H9 (cell line): ENCODE results near the gene SRGAP1. TPM values are rescaled to one million over a fixed set of nuclear protein-coding genes. Genes with fewer than 3 reads are reported as not detected.
A peak's percentile ranks its signal among the peaks of the same experiment; 100 is the strongest.

Source experiments
- DNase-seq: peaks from one replicate; pipeline ENCODE4 v3.0.0-alpha.2; 2017
- H2AFZ ChIP-seq: one replicate; pipeline ENCODE4 v1.6.1; 2013; ENCODE audit warnings: mild to moderate bottlenecking, low read length, control low read depth, moderate library complexity
- H2AK5ac ChIP-seq: 2 replicates; pipeline ENCODE4 v1.6.1; 2013; ENCODE audit warnings: low read length, control low read depth, mixed read lengths; ENCODE audit not compliant: insufficient read length
- H2BK120ac ChIP-seq: one replicate; pipeline ENCODE4 v1.6.1; 2013; ENCODE audit warnings: low read depth, mild to moderate bottlenecking, low read length, control low read depth, inconsistent platforms; ENCODE audit not compliant: poor library complexity, severe bottlenecking
- H2BK12ac ChIP-seq: 2 replicates; pipeline ENCODE4 v1.6.1; 2013; ENCODE audit warnings: low read length, control low read depth, mixed read lengths, low read depth; ENCODE audit not compliant: insufficient read length
- H2BK15ac ChIP-seq: 2 replicates; pipeline ENCODE4 v1.6.1; 2013; ENCODE audit warnings: low read depth, low read length, control low read depth
- H2BK20ac ChIP-seq: one replicate; pipeline ENCODE4 v1.6.1; 2013; ENCODE audit warnings: low read depth, mild to moderate bottlenecking, low read length, control low read depth, inconsistent platforms; ENCODE audit not compliant: poor library complexity, severe bottlenecking
- H2BK5ac ChIP-seq: 2 replicates; pipeline ENCODE4 v1.6.1; 2013; ENCODE audit warnings: low read length, control low read depth, mixed read lengths; ENCODE audit not compliant: insufficient read length
- H3K14ac ChIP-seq: 2 replicates; pipeline ENCODE4 v1.6.1; 2013; ENCODE audit warnings: low read length, control low read depth; ENCODE audit not compliant: insufficient read depth
- H3K18ac ChIP-seq: 2 replicates; pipeline ENCODE4 v1.6.1; 2013; ENCODE audit warnings: low read depth, mild to moderate bottlenecking, mixed read lengths, low read length, control low read depth; ENCODE audit not compliant: insufficient read length
- H3K23ac ChIP-seq: 2 replicates; pipeline ENCODE4 v1.6.1; 2013; ENCODE audit warnings: low read length, control low read depth, mixed read lengths, low read depth; ENCODE audit not compliant: insufficient read length
- H3K23me2 ChIP-seq: 2 replicates; pipeline ENCODE4 v1.6.1; 2013; ENCODE audit warnings: low read depth, mild to moderate bottlenecking, mixed read lengths, low read length, control low read depth; ENCODE audit not compliant: insufficient read length, poor library complexity, severe bottlenecking
- H3K27ac ChIP-seq: 2 replicates; pipeline ENCODE4 v1.5.1; 2013; ENCODE audit warnings: low read length, control low read depth, mixed read lengths, low read depth; ENCODE audit not compliant: insufficient read length
- H3K27me3 ChIP-seq: 2 replicates; pipeline ENCODE4 v1.6.1; 2013; ENCODE audit warnings: low read length, control low read depth, inconsistent platforms; ENCODE audit not compliant: insufficient read depth
- H3K4ac ChIP-seq: 2 replicates; pipeline ENCODE4 v1.6.1; 2013; ENCODE audit warnings: low read depth, mild to moderate bottlenecking, control low read depth, inconsistent platforms, low read length, moderate library complexity
- H3K4me1 ChIP-seq: 2 replicates; pipeline ENCODE4 v1.6.1; 2013; ENCODE audit warnings: low read length, control low read depth, inconsistent platforms; ENCODE audit not compliant: insufficient read depth
- H3K4me2 ChIP-seq: 2 replicates; pipeline ENCODE4 v1.6.1; 2013; ENCODE audit warnings: low read length, control low read depth, mixed read lengths; ENCODE audit not compliant: insufficient read length, insufficient read depth
- H3K56ac ChIP-seq: 2 replicates; pipeline ENCODE4 v1.6.1; 2013; ENCODE audit warnings: low read depth, mild to moderate bottlenecking, mixed read lengths, low read length, control low read depth; ENCODE audit not compliant: insufficient read length
- H3K79me1 ChIP-seq: 2 replicates; pipeline ENCODE4 v1.6.1; 2013; ENCODE audit warnings: low read depth, mild to moderate bottlenecking, moderate library complexity, low read length, control low read depth, inconsistent platforms; ENCODE audit not compliant: insufficient read depth, poor library complexity, severe bottlenecking
- H3K79me2 ChIP-seq: 2 replicates; pipeline ENCODE4 v1.6.1; 2013; ENCODE audit warnings: low read length, control low read depth, inconsistent platforms; ENCODE audit not compliant: insufficient read depth
- H3K9ac ChIP-seq: 2 replicates; pipeline ENCODE4 v1.6.1; 2013; ENCODE audit warnings: low read length, control low read depth, mixed read lengths; ENCODE audit not compliant: insufficient read length; ENCODE audit errors: extremely low read depth
- H3K9me3 ChIP-seq: one replicate; pipeline ENCODE4 v1.6.1; 2013; ENCODE audit warnings: low read depth, low read length, inconsistent platforms; ENCODE audit not compliant: control insufficient read depth
- H3T11ph ChIP-seq: one replicate; pipeline ENCODE4 v1.6.1; 2013; ENCODE audit warnings: mild to moderate bottlenecking, low read length, control low read depth, inconsistent platforms
- H4K20me1 ChIP-seq: one replicate; pipeline ENCODE4 v1.6.1; 2013; ENCODE audit not compliant: control insufficient read depth, insufficient read length, insufficient read depth
- H4K5ac ChIP-seq: 2 replicates; pipeline ENCODE4 v1.6.1; 2013; ENCODE audit warnings: low read depth, mild to moderate bottlenecking, mixed read lengths, low read length, control low read depth; ENCODE audit not compliant: insufficient read length
- H4K8ac ChIP-seq: replicated peaks from 2 replicates; pipeline ENCODE4 v1.6.1; 2013; ENCODE audit warnings: low read length, control low read depth, mixed read lengths, low read depth; ENCODE audit not compliant: insufficient read length
- H4K91ac ChIP-seq: 2 replicates; pipeline ENCODE4 v1.6.1; 2013; ENCODE audit warnings: low read depth, mild to moderate bottlenecking, moderate library complexity, mixed read lengths, low read length, control low read depth; ENCODE audit not compliant: insufficient read length
- H3K27ac Mint-ChIP-seq, 3 experiments: 2 replicates in 2 of 3; 3 replicates in 1 of 3; pipeline ENCODE4 v1.8.0; 2020 to 2021; ENCODE audit warnings: mixed read lengths in 3 of 3, mild to moderate bottlenecking in 1 of 3, moderate library complexity in 1 of 3
- H3K27me3 Mint-ChIP-seq: 2 replicates; pipeline ENCODE4 v1.8.0; 2021; ENCODE audit warnings: low read depth, mild to moderate bottlenecking, moderate library complexity, mixed read lengths
- H3K36me3 Mint-ChIP-seq, 3 experiments: 2 replicates in 2 of 3; 3 replicates in 1 of 3; pipeline ENCODE4 v1.8.0; 2020 to 2021; ENCODE audit warnings: low read depth in 3 of 3, mixed read lengths in 3 of 3; ENCODE audit not compliant: insufficient read depth in 1 of 3
- H3K4me1 Mint-ChIP-seq, 2 experiments: 2 replicates each; pipeline ENCODE4 v1.8.0; 2020; ENCODE audit warnings: mixed read lengths in 2 of 2
- H3K4me3 Mint-ChIP-seq, 2 experiments: 2 replicates in 1 of 2; 3 replicates in 1 of 2; pipeline ENCODE4 v1.8.0; 2020 to 2021; ENCODE audit warnings: mild to moderate bottlenecking in 2 of 2, mixed read lengths in 2 of 2, moderate library complexity in 1 of 2
- H3K9me3 Mint-ChIP-seq, 2 experiments: 2 replicates in 1 of 2; 3 replicates in 1 of 2; pipeline ENCODE4 v1.8.0; 2020; ENCODE audit warnings: mild to moderate bottlenecking in 2 of 2, mixed read lengths in 2 of 2, moderate library complexity in 1 of 2
- CTCF ChIP-seq: fragments of 200-600 bp; sonication (generic); conservative IDR thresholded peaks from 3 replicates; pipeline ENCODE4 v1.8.0; 2021; ENCODE audit warnings: antibody characterized with exemption, mild to moderate bottlenecking
- WGBS: extraction: QIAGEN DNeasy Blood & Tissue Kit; methylation state at CpG from one replicate; pipeline ENCODE4 v1.1.7; 2013; ENCODE audit warnings: missing lambda C conversion rate, low lambda C conversion rate, mixed read lengths; ENCODE audit not compliant: insufficient read length; ENCODE audit errors: extremely low coverage; 5-methylcytosine and 5-hydroxymethylcytosine counted together
- total RNA-seq: library from RNA; stranded (reverse); gene quantifications from 2 replicates; pipeline ENCODE4 v1.2.1, GENCODE V29; 2021

SRGAP1 gene
- total RNA-seq, 1 experiment from 2014 or later, result 4.8 TPM

GRCh38 chr12:63942464-63943241 lies 98.2 kb downstream of the SRGAP1 start:
- Mint-ChIP-seq H3K9me3 (no peaks in the 10 kb centered on the region; a peak in 1 of 5 replicates), H3K36me3 (no peaks in the 10 kb centered on the region), H3K4me3 (no peak overlapping the region), H3K27me3 (no peaks in the 10 kb centered on the region), H3K27ac (peak overlapping the region in 2 of 3 experiments; percentile 13 to 30; a peak in 2 of 7 replicates), H3K4me1 (peaks cover 23 to 29% of the 10 kb centered on the region in 2 experiments)
- Histone ChIP-seq H3K27me3 (no peaks in the 10 kb centered on the region), H3K9ac (no peak overlapping the region), H3K4me1 (peaks cover 11% of the 10 kb centered on the region), H4K8ac (no peak overlapping the region), H3K4ac (no peak overlapping the region), H3K4me2 (no peak overlapping the region), H3K79me1 (no peaks in the 10 kb centered on the region), H3K23me2 (no peaks in the 10 kb centered on the region), H3K56ac (no peak overlapping the region), H2AK5ac (no peak overlapping the region), H3K23ac (no peak overlapping the region), H2BK12ac (no peak overlapping the region), H4K5ac (no peak overlapping the region), H4K91ac (no peak overlapping the region), H3K27ac (no peak overlapping the region), H2BK120ac (no peak overlapping the region), H2BK15ac (no peak overlapping the region), H3T11ph (no peak overlapping the region), H3K18ac (no peak overlapping the region), H3K14ac (no peak overlapping the region), H3K79me2 (no peaks in the 10 kb centered on the region), H2BK20ac (no peak overlapping the region), H2BK5ac (no peak overlapping the region), H3K9me3 (no peaks in the 10 kb centered on the region), H4K20me1 (no peaks in the 10 kb centered on the region), H2AFZ (no peak overlapping the region)
- TF ChIP-seq CTCF, result no peak
- no CpG with 5 or more reads among the region's 9 CpGs for WGBS
- no peak for DNase-seq
